Measurements from ENCODE around the gene NUFIP1.
A peak's percentile ranks its signal among the peaks of the same experiment; 100 is the strongest.

The NUFIP1 gene

GRCh38 chr13:44969551-44970484 is 19.5 kb downstream of the NUFIP1 start:
- DNase-seq (ENCODE audit: low read depth): peak; percentile 19
- peak; percentile 51 for TF ChIP-seq CTCF (IDR thresholded peaks at IDR 0.05; ENCODE audit: insufficient read depth, low read depth, low read length, missing control alignments)
- H3K4me3 ChIP-seq (ENCODE audit: low read depth, low read length): no peak overlapping the region

GRCh38 chr13:44968434-44968815 is 20.8 kb downstream of the NUFIP1 start:
- DNase-seq (ENCODE audit: low read depth): no peak
- TF ChIP-seq CTCF (IDR thresholded peaks at IDR 0.05; ENCODE audit: insufficient read depth, low read depth, low read length, missing control alignments): no peak
- no peak overlapping the region for H3K4me3 ChIP-seq (ENCODE audit: low read depth, low read length)

GRCh38 chr13:44967704-44968433 is 21.4 kb downstream of the NUFIP1 start:
- no peak overlapping the region for H3K4me3 ChIP-seq (ENCODE audit: low read depth, low read length)
- DNase-seq (ENCODE audit: low read depth): no peak
- TF ChIP-seq CTCF (IDR thresholded peaks at IDR 0.05; ENCODE audit: insufficient read depth, low read depth, low read length, missing control alignments): no peak

- no peak for DNase-seq (ENCODE audit: low read depth)
- no peak overlapping the region for H3K4me3 ChIP-seq (ENCODE audit: low read depth, low read length)
- TF ChIP-seq CTCF (IDR thresholded peaks at IDR 0.05; ENCODE audit: insufficient read depth, low read depth, low read length, missing control alignments): no peak
Measured at GRCh38 chr13:44961997-44962396, 27.3 kb downstream of the NUFIP1 start.

GRCh38 chr13:44955406-44955805 is 33.9 kb downstream of the NUFIP1 start:
- TF ChIP-seq CTCF (IDR thresholded peaks at IDR 0.05; ENCODE audit: insufficient read depth, low read depth, low read length, missing control alignments): no peak
- H3K4me3 ChIP-seq (ENCODE audit: low read depth, low read length): no peak overlapping the region

GRCh38 chr13:44954224-44954623 is 35.0 kb downstream of the NUFIP1 start:
- DNase-seq (ENCODE audit: low read depth): no peak
- H3K4me3 ChIP-seq (ENCODE audit: low read depth, low read length): no peak overlapping the region
- no peak for TF ChIP-seq CTCF (IDR thresholded peaks at IDR 0.05; ENCODE audit: insufficient read depth, low read depth, low read length, missing control alignments)

More at GRCh38 chr13:44955406-44955805, 33.9 kb downstream of the NUFIP1 start:
- DNase-seq (ENCODE audit: low read depth): no peak
